ENCODE measurements around the gene NDUFAF2.
"Not testable (repeated sequence)": the region's sequence is repeated elsewhere in the genome, so short reads cannot be mapped to it uniquely, and the experiment has no call there.

Gene NDUFAF2

GRCh38 chr5:61082516-61083280 lies 137.7 kb downstream of the NDUFAF2 start:
- peak; percentile 4 for DNase-seq (ENCODE audit: low read depth)
- TF ChIP-seq CTCF (IDR thresholded peaks at IDR 0.05; ENCODE audit: insufficient read depth, low read depth, low read length, missing control alignments): no peak
- H3K4me3 ChIP-seq (ENCODE audit: low read length): no peak overlapping the region

GRCh38 chr5:61084658-61085057 lies 139.7 kb downstream of the NDUFAF2 start:
- no peak for DNase-seq (ENCODE audit: low read depth)
- no peak overlapping the region for H3K4me3 ChIP-seq (ENCODE audit: low read length)
- TF ChIP-seq CTCF (IDR thresholded peaks at IDR 0.05; ENCODE audit: insufficient read depth, low read depth, low read length, missing control alignments): no peak

GRCh38 chr5:61085885-61086284 lies 140.9 kb downstream of the NDUFAF2 start:
- no peak for TF ChIP-seq CTCF (IDR thresholded peaks at IDR 0.05; ENCODE audit: insufficient read depth, low read depth, low read length, missing control alignments)
- DNase-seq (ENCODE audit: low read depth): no peak
- no peak overlapping the region for H3K4me3 ChIP-seq (ENCODE audit: low read length)

GRCh38 chr5:61087921-61088320 lies 142.9 kb downstream of the NDUFAF2 start:
- no peak for TF ChIP-seq CTCF (IDR thresholded peaks at IDR 0.05; ENCODE audit: insufficient read depth, low read depth, low read length, missing control alignments)
- no peak for DNase-seq (ENCODE audit: low read depth)

GRCh38 chr5:61089351-61089750 lies 144.3 kb downstream of the NDUFAF2 start:
- H3K4me3 ChIP-seq (ENCODE audit: low read length): no peak overlapping the region
- DNase-seq (ENCODE audit: low read depth): peak; percentile 3
- TF ChIP-seq CTCF (IDR thresholded peaks at IDR 0.05; ENCODE audit: insufficient read depth, low read depth, low read length, missing control alignments): no peak

More at GRCh38 chr5:61087921-61088320, 142.9 kb downstream of the NDUFAF2 start:
- H3K4me3 ChIP-seq (ENCODE audit: low read length): no peak overlapping the region

GRCh38 chr5:61093046-61093771 lies 148.2 kb downstream of the NDUFAF2 start:
- not testable (repeated sequence) for H3K4me3 ChIP-seq (ENCODE audit: low read length); DNase-seq (ENCODE audit: low read depth)

GRCh38 chr5:61097465-61097864 lies 152.5 kb downstream of the NDUFAF2 start:
- DNase-seq (ENCODE audit: low read depth): no peak
- no peak for TF ChIP-seq CTCF (IDR thresholded peaks at IDR 0.05; ENCODE audit: insufficient read depth, low read depth, low read length, missing control alignments)
- no peak overlapping the region for H3K4me3 ChIP-seq (ENCODE audit: low read length)

Data from epithelial cell of esophagus (primary cell).